Adipocyte (in vitro differentiated cells): ENCODE results near the gene THBS4.

Source experiments
- DNase-seq: peaks from one replicate; pipeline ENCODE4 v3.0.0-alpha.2; 2015; ENCODE audit warnings: low read depth
- H3K27me3 ChIP-seq: replicated peaks from 2 replicates; pipeline ENCODE4 v1.7.0; 2013; ENCODE audit warnings: mild to moderate bottlenecking, low read length, moderate library complexity; ENCODE audit not compliant: control insufficient read depth, insufficient read depth
- H3K36me3 ChIP-seq: 2 replicates; pipeline ENCODE4 v1.7.0; 2013; ENCODE audit warnings: low read length, mild to moderate bottlenecking, moderate library complexity; ENCODE audit not compliant: control insufficient read depth, insufficient read depth, severe bottlenecking
- H3K4me1 ChIP-seq: 2 replicates; pipeline ENCODE4 v1.7.0; 2013; ENCODE audit warnings: mild to moderate bottlenecking, low read length, moderate library complexity; ENCODE audit not compliant: control insufficient read depth, insufficient read depth
- H3K4me3 ChIP-seq: 2 replicates; pipeline ENCODE4 v1.7.0; 2013; ENCODE audit warnings: mild to moderate bottlenecking, low read length, moderate library complexity
- H3K9ac ChIP-seq: 2 replicates; pipeline ENCODE4 v1.7.0; 2013; ENCODE audit warnings: mild to moderate bottlenecking, low read length, moderate library complexity
- H3K9me3 ChIP-seq: 2 replicates; pipeline ENCODE4 v1.7.0; 2013; ENCODE audit warnings: mild to moderate bottlenecking, low read length, moderate library complexity; ENCODE audit not compliant: control insufficient read depth

THBS4 gene

DNA sequence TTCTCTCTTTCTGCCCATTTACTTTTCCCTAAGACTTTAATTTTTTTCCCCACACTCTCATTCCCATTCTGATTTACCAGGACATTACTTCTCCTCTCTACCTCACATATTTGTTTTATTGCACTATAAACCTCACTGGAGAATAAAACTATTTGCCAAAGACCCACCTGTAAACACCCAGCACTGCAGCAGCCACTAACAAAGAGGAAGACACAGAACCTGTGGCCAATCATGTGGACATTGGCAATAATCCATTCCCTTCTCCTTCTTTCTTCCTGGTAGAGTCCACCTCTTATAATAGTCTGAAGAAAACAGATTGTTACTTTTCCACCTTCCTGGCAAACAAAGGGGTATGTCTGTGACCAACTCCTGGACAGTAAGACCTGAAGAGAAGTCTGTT lies 8.3 kb upstream of the THBS4 start:
- no peak for DNase-seq
- Histone ChIP-seq H3K9ac (no peak overlapping the region), H3K36me3 (no peaks in the 10 kb centered on the region), H3K9me3 (peaks cover 3% of the 10 kb centered on the region), H3K4me1 (no peaks in the 10 kb centered on the region), H3K27me3 (peaks cover 18% of the 10 kb centered on the region), H3K4me3 (no peak overlapping the region)

DNA sequence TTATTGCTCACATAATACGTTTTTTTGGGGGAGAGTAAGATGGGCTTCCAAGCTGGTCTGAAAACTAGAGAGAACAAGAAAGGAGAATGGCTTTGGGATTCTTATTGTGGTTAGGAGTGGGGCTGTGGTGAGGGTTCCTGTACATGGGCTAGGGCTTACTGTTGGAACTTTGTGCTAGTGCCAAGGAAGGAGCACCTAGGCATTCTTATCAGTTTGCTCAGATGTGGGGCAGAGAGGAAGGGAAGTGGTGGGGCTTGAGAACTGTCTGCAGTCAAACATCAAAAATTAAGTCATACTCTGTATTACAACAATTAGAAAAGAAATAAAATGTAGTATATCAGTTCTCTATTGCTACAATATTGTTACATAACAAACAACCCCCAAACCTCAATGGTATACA lies 4.0 kb upstream of the THBS4 start:
- no peak overlapping the region for H3K9ac ChIP-seq
- H3K4me3 ChIP-seq: no peak overlapping the region
- H3K36me3 ChIP-seq: no peaks in the 10 kb centered on the region
- peaks cover 36% of the 10 kb centered on the region for H3K27me3 ChIP-seq
- no peak for DNase-seq
- peaks cover 6% of the 10 kb centered on the region for H3K9me3 ChIP-seq
- no peaks in the 10 kb centered on the region for H3K4me1 ChIP-seq

DNA sequence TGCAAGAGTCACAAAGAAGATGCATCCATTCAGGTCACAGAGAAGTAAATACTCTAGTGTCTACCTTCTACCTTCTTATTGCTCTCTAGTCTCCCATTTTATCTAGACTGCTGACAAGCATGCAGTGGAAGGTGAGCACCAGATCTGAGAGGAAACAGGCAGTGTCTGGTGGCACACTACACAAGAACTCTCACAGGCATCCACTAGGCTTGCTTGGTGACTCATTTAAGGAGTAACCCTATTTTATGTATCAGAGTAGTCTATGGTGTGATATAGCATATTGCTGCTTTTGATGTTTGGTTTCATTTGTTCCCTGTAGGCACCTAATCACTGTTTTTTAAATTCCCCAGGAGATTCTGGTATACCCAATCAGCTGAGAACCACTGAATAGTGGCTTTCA lies 1.6 kb upstream of the THBS4 start:
- no peaks in the 10 kb centered on the region for H3K36me3 ChIP-seq
- no peaks in the 10 kb centered on the region for H3K4me1 ChIP-seq
- H3K27me3 ChIP-seq: peaks cover 56% of the 10 kb centered on the region
- no peak for DNase-seq
- no peak overlapping the region for H3K4me3 ChIP-seq
- peaks cover 7% of the 10 kb centered on the region for H3K9me3 ChIP-seq
- no peak overlapping the region for H3K9ac ChIP-seq

DNA sequence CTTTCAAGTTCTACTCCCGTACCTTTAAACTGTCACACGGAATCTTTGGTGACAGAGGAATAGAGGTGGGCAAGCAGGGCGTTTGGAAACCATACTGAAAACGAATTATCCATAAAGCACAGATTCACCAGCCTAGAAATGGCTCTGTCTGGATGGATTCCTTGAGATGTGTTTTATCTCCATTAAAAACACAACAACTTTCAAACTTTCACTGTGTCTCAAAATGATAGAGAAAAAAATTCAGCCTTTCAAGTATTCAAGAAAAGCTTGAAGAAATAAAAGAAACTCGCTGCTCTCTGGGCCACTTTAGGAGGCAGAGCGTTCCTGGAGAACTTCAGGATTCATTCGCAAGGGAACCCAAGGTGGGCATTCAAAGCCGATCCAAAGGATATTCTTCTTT lies 589 bp upstream of the THBS4 start:
- Histone ChIP-seq H3K4me3 (peak overlapping the region; percentile 22), H3K27me3 (peaks cover 62% of the 10 kb centered on the region), H3K36me3 (no peaks in the 10 kb centered on the region), H3K9me3 (peaks cover 7% of the 10 kb centered on the region), H3K4me1 (no peaks in the 10 kb centered on the region), H3K9ac (no peak overlapping the region)
- DNase-seq: no peak

DNA sequence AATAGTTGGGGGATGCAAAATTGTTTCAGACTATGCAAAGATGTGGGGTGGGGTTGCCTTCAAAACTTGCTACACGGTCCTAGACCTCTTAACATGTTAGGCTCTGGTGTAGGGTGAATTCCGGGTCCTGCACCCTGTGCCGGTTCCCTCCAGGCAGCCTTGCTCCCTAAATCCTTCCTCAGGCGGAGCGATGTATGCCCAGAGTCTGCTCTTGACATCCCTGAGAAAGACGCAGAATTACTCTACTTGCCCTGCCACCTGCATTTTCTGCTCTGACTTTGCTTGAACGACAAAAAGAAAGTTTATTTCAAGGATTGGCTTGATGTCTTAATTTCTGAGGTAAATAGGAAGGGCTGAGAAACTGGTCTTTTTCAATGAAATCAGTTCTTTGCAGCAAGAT lies 691 bp downstream of the THBS4 start:
- no peaks in the 10 kb centered on the region for H3K4me1 ChIP-seq
- H3K9me3 ChIP-seq: peaks cover 7% of the 10 kb centered on the region
- H3K9ac ChIP-seq: no peak overlapping the region
- peaks cover 68% of the 10 kb centered on the region for H3K27me3 ChIP-seq
- DNase-seq: no peak
- no peak overlapping the region for H3K4me3 ChIP-seq
- H3K36me3 ChIP-seq: no peaks in the 10 kb centered on the region

DNA sequence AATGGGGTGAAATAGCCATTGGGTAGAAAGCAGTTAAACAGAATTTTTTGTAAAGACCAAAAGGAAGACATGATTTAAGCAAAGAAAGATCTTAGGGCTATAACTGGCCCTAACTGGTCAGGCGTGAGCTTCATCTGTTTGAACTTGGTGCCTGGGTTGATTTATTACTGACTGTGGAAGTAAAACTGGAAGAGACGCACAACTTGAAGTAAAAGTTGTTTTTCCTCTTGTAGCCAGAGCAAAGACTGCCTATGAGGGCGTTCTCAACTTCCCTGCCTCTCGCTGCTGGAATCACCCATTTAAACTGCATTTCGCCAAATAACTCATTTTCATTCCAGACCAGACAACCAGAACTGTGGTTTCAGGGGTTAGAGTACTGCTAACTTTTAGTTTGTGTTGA lies 1.5 kb downstream of the THBS4 start:
- peaks cover 74% of the 10 kb centered on the region for H3K27me3 ChIP-seq
- H3K9ac ChIP-seq: no peak overlapping the region
- no peak for DNase-seq
- H3K4me3 ChIP-seq: no peak overlapping the region
- H3K4me1 ChIP-seq: no peaks in the 10 kb centered on the region
- H3K36me3 ChIP-seq: no peaks in the 10 kb centered on the region
- peaks cover 10% of the 10 kb centered on the region for H3K9me3 ChIP-seq

DNA sequence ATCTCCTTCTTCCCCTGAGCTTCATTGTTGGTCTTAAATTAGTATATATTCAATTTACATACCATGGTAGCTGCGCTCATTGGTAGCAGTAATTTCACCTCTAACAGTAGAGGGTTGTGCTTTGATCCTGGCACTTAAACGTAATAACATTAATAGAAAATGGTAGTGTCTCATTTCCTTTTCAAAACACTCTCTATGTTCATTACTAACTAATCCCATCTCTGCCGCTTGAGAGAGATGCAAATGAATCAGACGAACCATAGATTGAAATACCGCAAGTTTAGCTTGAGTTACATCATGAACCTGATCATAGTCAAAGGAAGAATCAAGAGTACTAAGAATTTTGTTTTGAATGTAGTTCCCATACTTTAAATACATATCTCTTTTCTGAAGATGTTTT lies 2.2 kb downstream of the THBS4 start:
- no peak overlapping the region for H3K4me3 ChIP-seq
- no peaks in the 10 kb centered on the region for H3K36me3 ChIP-seq
- DNase-seq: no peak
- H3K9ac ChIP-seq: no peak overlapping the region
- H3K27me3 ChIP-seq: peaks cover 78% of the 10 kb centered on the region
- no peaks in the 10 kb centered on the region for H3K4me1 ChIP-seq
- peaks cover 10% of the 10 kb centered on the region for H3K9me3 ChIP-seq

DNA sequence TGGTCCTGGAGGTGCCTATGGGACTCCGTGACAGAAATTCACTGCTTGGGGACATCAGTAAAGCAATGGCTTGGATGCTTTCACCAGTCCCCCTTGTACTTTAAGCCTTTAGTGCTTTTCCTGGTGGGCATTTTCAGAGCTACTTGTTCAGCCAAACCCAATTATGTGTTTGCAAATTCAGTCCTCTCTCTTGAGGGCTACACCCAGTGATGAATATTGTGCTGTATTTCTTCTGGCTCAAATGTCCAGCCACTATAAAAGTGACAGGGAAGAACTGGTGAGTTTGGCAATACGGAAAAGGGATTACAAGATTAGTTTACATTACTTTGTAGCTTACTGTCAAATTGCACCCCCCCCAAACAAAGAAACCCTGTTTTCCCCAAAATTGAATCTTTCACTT lies 4.5 kb downstream of the THBS4 start:
- peaks cover 7% of the 10 kb centered on the region for H3K9me3 ChIP-seq
- H3K9ac ChIP-seq: no peak overlapping the region
- no peak for DNase-seq
- H3K27me3 ChIP-seq: peaks cover 74% of the 10 kb centered on the region
- no peak overlapping the region for H3K4me3 ChIP-seq
- H3K36me3 ChIP-seq: no peaks in the 10 kb centered on the region
- no peaks in the 10 kb centered on the region for H3K4me1 ChIP-seq

DNA sequence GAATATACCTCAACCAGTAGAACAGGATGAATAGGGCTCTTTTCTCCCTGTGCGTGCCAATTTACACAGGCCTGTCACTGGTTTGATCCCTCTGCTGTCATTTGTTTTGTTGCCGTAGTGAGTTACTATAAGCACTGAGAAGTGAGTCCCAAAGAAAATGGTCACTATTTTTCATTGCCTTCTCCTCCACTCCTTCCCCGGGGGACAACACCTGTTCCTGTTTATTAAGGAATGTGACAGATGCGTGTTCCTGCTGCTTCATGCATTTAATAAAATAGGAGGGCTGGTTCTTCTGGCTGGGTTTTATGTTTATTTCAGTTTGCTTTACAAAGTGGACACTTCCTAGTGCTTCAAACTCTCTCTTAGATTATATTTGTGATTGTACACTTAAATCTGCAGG lies 6.4 kb downstream of the THBS4 start:
- no peaks in the 10 kb centered on the region for H3K36me3 ChIP-seq
- H3K4me1 ChIP-seq: no peaks in the 10 kb centered on the region
- H3K9me3 ChIP-seq: peaks cover 7% of the 10 kb centered on the region
- no peak overlapping the region for H3K4me3 ChIP-seq
- H3K27me3 ChIP-seq: peaks cover 59% of the 10 kb centered on the region
- no peak overlapping the region for H3K9ac ChIP-seq
- DNase-seq: no peak

DNA sequence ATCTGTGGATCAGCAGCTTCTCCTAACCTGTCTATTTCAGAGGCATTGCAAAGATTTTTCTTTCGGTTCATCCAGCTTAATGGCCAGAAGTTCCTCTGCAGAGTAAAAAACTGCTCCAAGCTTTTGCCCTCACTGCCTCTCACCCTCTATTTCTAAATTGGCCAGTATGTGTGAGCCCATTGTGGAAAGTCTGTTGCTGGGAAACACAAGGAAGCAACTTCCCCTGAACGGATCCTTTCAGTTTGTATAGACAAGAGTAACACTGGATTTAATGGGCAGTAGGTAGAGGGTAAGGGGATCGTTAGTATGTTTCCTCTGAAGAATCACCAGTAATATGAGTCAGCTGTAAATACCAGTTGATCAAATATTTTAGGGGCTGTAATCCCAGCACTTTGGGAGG lies 7.2 kb downstream of the THBS4 start:
- Histone ChIP-seq H3K9ac (no peak overlapping the region), H3K4me3 (no peak overlapping the region), H3K4me1 (no peaks in the 10 kb centered on the region), H3K27me3 (peaks cover 51% of the 10 kb centered on the region), H3K36me3 (no peaks in the 10 kb centered on the region), H3K9me3 (peaks cover 3% of the 10 kb centered on the region)
- no peak for DNase-seq

DNA sequence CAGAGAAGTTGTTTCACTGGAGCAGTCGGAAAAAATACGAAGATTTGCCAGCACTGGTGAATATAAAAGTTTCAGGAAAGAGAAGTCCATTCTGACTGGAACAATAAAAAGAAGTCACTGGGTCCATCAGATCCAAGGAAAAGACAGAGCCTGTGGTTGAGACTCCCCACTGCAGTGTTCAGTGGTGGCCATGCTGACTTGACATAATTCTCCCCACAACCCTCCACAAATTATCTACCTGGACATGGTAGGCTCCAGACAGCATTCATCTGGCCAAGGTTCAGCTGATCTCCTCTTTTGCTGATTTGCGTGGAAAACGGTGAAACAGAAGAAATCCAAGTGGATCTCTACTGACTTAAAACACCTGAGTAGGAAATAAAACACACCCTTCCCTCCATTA lies 8.0 kb downstream of the THBS4 start:
- H3K9ac ChIP-seq: no peak overlapping the region
- DNase-seq: no peak
- no peaks in the 10 kb centered on the region for H3K4me1 ChIP-seq
- H3K27me3 ChIP-seq: peaks cover 43% of the 10 kb centered on the region
- H3K36me3 ChIP-seq: no peaks in the 10 kb centered on the region
- no peak overlapping the region for H3K4me3 ChIP-seq
- peaks cover 3% of the 10 kb centered on the region for H3K9me3 ChIP-seq

DNA sequence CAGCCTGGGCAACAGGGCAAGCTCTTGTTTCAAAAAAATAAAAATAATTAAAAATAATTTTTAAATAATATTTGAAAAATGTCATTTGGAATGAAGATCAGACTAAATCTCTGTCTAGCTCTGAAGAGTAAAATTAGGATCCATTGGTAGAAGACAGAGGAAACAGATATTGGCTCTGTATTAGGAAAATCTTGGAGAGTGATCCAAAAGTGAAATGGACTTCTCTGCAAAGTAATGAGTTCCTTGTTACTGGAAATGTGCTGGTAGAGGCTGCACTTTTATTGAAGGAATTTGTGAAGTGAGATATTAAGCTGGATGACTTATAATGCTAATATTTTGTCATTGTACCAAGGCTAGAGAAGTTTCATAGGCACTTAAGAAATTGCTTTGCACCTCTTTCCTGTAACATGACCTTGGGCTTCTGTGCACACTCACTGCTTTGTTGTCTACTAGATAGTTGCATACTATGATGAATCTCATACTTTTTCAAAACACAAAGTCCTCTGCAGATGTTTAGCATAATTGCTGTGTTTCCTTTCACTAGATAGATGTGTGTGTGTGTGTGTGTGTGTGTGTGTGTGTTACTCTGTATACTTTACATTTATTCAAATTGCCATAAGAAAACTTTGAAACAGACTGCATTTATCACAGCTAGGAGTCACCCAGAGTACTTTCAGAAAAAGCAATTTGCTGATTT lies 13.1 kb downstream of the THBS4 start:
- no peak for DNase-seq
- Histone ChIP-seq H3K9ac (no peak overlapping the region), H3K27me3 (peaks cover 19% of the 10 kb centered on the region), H3K4me1 (no peaks in the 10 kb centered on the region), H3K4me3 (no peak overlapping the region), H3K9me3 (no peaks in the 10 kb centered on the region), H3K36me3 (no peaks in the 10 kb centered on the region)
